H1 (cell line): ENCODE data around the gene PITPNC1. TPM values are rescaled to one million over a fixed set of nuclear protein-coding genes. Genes with fewer than 3 reads are reported as not detected.
"Not testable (repeated sequence)": the region's sequence is repeated elsewhere in the genome, so short reads cannot be mapped to it uniquely, and the experiment has no call there.

ENCODE experiments used
- CTCF ChIA-PET: fragments of 300-600 bp; sonication (Branson Sonifier 250); formaldehyde crosslinking; loops from one replicate; lab custom pipeline; 2021; ENCODE audit not compliant: partially characterized antibody; lab: Charles Lee
- POLR2A ChIA-PET: fragments of 300-600 bp; sonication (Branson Sonifier 250); formaldehyde crosslinking; loops from one replicate; lab custom pipeline; 2021; ENCODE audit warnings: inconsistent platforms; ENCODE audit not compliant: partially characterized antibody; lab: Charles Lee
- DNase-seq, 2 experiments: peaks; one replicate each; pipeline versions ENCODE4 v3.0.0 to v3.0.0-alpha.2; 2010 to 2022; ENCODE audit warnings: low spot score in 2 of 2, low read depth in 1 of 2, mixed read lengths in 1 of 2
- FAIRE-seq: peaks from 2 replicates; lab custom pipeline; 2011; peaks lifted over from hg19 to GRCh38; lab: Jason Lieb, UNC
- H2AFZ ChIP-seq: 2 replicates; pipeline ENCODE4 v1.8.1; 2012; ENCODE audit warnings: low read length, inconsistent platforms
- H2AK5ac ChIP-seq: 2 replicates; pipeline ENCODE4 v1.6.1; 2013; ENCODE audit warnings: low read depth, low read length
- H2BK120ac ChIP-seq: replicated peaks from 2 replicates; pipeline ENCODE3; 2013; ENCODE audit warnings: low read depth, low read length, inconsistent platforms
- H2BK12ac ChIP-seq: 2 replicates; pipeline ENCODE4 v1.6.1; 2013; ENCODE audit warnings: low read depth, low read length
- H2BK15ac ChIP-seq: 2 replicates; pipeline ENCODE4 v1.6.1; 2013; ENCODE audit warnings: low read length
- H2BK20ac ChIP-seq: 2 replicates; pipeline ENCODE4 v1.6.1; 2013; ENCODE audit warnings: low read length
- H2BK5ac ChIP-seq: 2 replicates; pipeline ENCODE4 v1.6.1; 2013; ENCODE audit warnings: low read depth, low read length
- H3K14ac ChIP-seq: 2 replicates; pipeline ENCODE4 v1.6.1; 2013; ENCODE audit warnings: inconsistent platforms; ENCODE audit not compliant: insufficient read length
- H3K18ac ChIP-seq: 2 replicates; pipeline ENCODE4 v1.6.1; 2013; ENCODE audit warnings: low read length; ENCODE audit errors: extremely low read depth
- H3K23ac ChIP-seq: 2 replicates; pipeline ENCODE4 v1.6.1; 2013; ENCODE audit warnings: inconsistent platforms; ENCODE audit not compliant: insufficient read length
- H3K23me2 ChIP-seq: 2 replicates; pipeline ENCODE4 v1.6.1; 2013; ENCODE audit warnings: low read depth, low read length
- H3K27ac ChIP-seq: 2 replicates; pipeline ENCODE4 v1.6.1; 2011; ENCODE audit warnings: low read depth, low read length, inconsistent platforms
- H3K27me3 ChIP-seq, 4 experiments: replicated peaks in 1 of 4; 1 replicate in 1 of 4; 2 replicates in 3 of 4; pipeline versions ENCODE4 v1.6.1 to v1.8.1; 2011 to 2013; ENCODE audit warnings: low read length in 3 of 4, mild to moderate bottlenecking in 3 of 4, inconsistent platforms in 2 of 4, mixed read lengths in 2 of 4, moderate library complexity in 1 of 4; ENCODE audit not compliant: control insufficient read depth in 3 of 4, insufficient read depth in 3 of 4; ENCODE audit errors: extremely low read depth in 1 of 4
- H3K36me3 ChIP-seq, 4 experiments: 2 replicates each; pipeline versions ENCODE4 v1.6.1 to v1.8.1; 2011 to 2013; ENCODE audit warnings: mild to moderate bottlenecking in 4 of 4, low read length in 3 of 4, moderate library complexity in 2 of 4, control low read depth in 1 of 4, inconsistent platforms in 1 of 4; ENCODE audit not compliant: insufficient read depth in 4 of 4, control insufficient read depth in 2 of 4
- H3K4ac ChIP-seq: replicated peaks from 2 replicates; pipeline ENCODE3; 2013; ENCODE audit warnings: low read length, low read depth, mixed read lengths, inconsistent platforms; ENCODE audit not compliant: insufficient read length
- H3K4me1 ChIP-seq, 4 experiments: replicated peaks in 1 of 4; 1 replicate in 1 of 4; 2 replicates in 3 of 4; pipeline versions ENCODE4 v1.6.1 to v1.8.1; 2011 to 2013; ENCODE audit warnings: low read length in 3 of 4, inconsistent platforms in 2 of 4, mixed read lengths in 1 of 4; ENCODE audit not compliant: insufficient read depth in 4 of 4, control insufficient read depth in 3 of 4
- H3K4me2 ChIP-seq, 2 experiments: 2 replicates each; pipeline versions ENCODE4 v1.6.1 to v1.8.1; 2011 to 2013; ENCODE audit warnings: low read depth in 2 of 2, low read length in 2 of 2, control low read depth in 1 of 2, inconsistent platforms in 1 of 2, mild to moderate bottlenecking in 1 of 2; ENCODE audit not compliant: insufficient read depth in 1 of 2
- H3K4me3 ChIP-seq, 4 experiments: fragments of 200-600, 300-600 bp in 1 of 4; sonication (generic), shearing (Covaris generic), sonication (Bioruptor Twin) in 1 of 4; 2 replicates each; pipeline versions ENCODE4 v1.5.1 to v1.8.1; 2011 to 2016; ENCODE audit warnings: low read length in 4 of 4, low read depth in 3 of 4, control low read depth in 2 of 4, inconsistent platforms in 2 of 4, mild to moderate bottlenecking in 2 of 4, mixed read lengths in 1 of 4, moderate library complexity in 1 of 4; ENCODE audit not compliant: insufficient read depth in 2 of 4; ENCODE audit errors: extremely low read depth in 1 of 4
- H3K56ac ChIP-seq: replicated peaks from 2 replicates; pipeline ENCODE3; 2013; ENCODE audit warnings: low read depth, mild to moderate bottlenecking, mixed read lengths, low read length, inconsistent platforms; ENCODE audit not compliant: insufficient read length
- H3K79me1 ChIP-seq: 2 replicates; pipeline ENCODE4 v1.6.1; 2013; ENCODE audit warnings: low read depth, low read length, control low read depth
- H3K79me2 ChIP-seq, 2 experiments: 2 replicates each; pipeline versions ENCODE4 v1.6.1 to v1.8.1; 2012 to 2013; ENCODE audit warnings: low read length in 2 of 2, mild to moderate bottlenecking in 2 of 2, inconsistent platforms in 1 of 2; ENCODE audit not compliant: insufficient read depth in 2 of 2, control insufficient read depth in 1 of 2
- H3K9ac ChIP-seq, 4 experiments: replicated peaks in 1 of 4; 1 replicate in 1 of 4; 2 replicates in 3 of 4; pipeline versions ENCODE4 v1.6.1 to v1.8.1; 2011 to 2013; ENCODE audit warnings: low read depth in 3 of 4, low read length in 3 of 4, control low read depth in 2 of 4, mild to moderate bottlenecking in 2 of 4, moderate library complexity in 2 of 4, inconsistent platforms in 1 of 4; ENCODE audit errors: extremely low read depth in 1 of 4
- H3K9me3 ChIP-seq, 2 experiments: 2 replicates each; pipeline versions ENCODE4 v1.6.1 to v1.8.1; 2012 to 2013; ENCODE audit warnings: mild to moderate bottlenecking in 2 of 2, moderate library complexity in 2 of 2, control low read depth in 1 of 2, inconsistent platforms in 1 of 2, low read depth in 1 of 2, low read length in 1 of 2, mixed read lengths in 1 of 2; ENCODE audit not compliant: insufficient read depth in 2 of 2
- H4K20me1 ChIP-seq, 2 experiments: replicated peaks in 1 of 2; 2 replicates each; pipeline versions ENCODE3 to v1.8.1; 2011 to 2013; ENCODE audit warnings: inconsistent platforms in 2 of 2, low read length in 2 of 2, mild to moderate bottlenecking in 1 of 2; ENCODE audit not compliant: insufficient read depth in 2 of 2, control insufficient read depth in 1 of 2
- H4K5ac ChIP-seq: 2 replicates; pipeline ENCODE4 v1.6.1; 2013; ENCODE audit warnings: low read length, low read depth, mixed read lengths, inconsistent platforms; ENCODE audit not compliant: insufficient read length
- H4K8ac ChIP-seq: 2 replicates; pipeline ENCODE4 v1.8.0; 2013; ENCODE audit warnings: mild to moderate bottlenecking, moderate library complexity, low read length, inconsistent platforms; ENCODE audit not compliant: insufficient read depth; ENCODE audit errors: extremely low read depth
- H4K91ac ChIP-seq: replicated peaks from 2 replicates; pipeline ENCODE3; 2013; ENCODE audit warnings: low read length, mixed read lengths, inconsistent platforms; ENCODE audit not compliant: insufficient read length
- WGBS, 2 experiments: shearing (Covaris generic) in 1 of 2; methylation state at CpG; one replicate each; pipeline versions ENCODE4 v1.1.6 to v1.1.7; 2013 to 2015; ENCODE audit warnings: low lambda C conversion rate in 2 of 2, mixed read lengths in 2 of 2, inconsistent platforms in 1 of 2, low coverage in 1 of 2, missing lambda C conversion rate in 1 of 2; ENCODE audit not compliant: insufficient replicate concordance in 2 of 2, insufficient coverage in 1 of 2, insufficient read length in 1 of 2; ENCODE audit errors: extremely low coverage in 1 of 2, missing lambda C conversion rate in 1 of 2; 5-methylcytosine and 5-hydroxymethylcytosine counted together
- polyA plus RNA-seq, 7 experiments: library from polyadenylated mRNA; depleted of rRNA in 3 of 7; stranded (reverse) in 5 of 7; unstranded in 2 of 7; fragments of >200 nt in 5 of 7; fragments of 200-250 nt in 2 of 7; gene quantifications; 1 replicate in 5 of 7; 2 replicates in 1 of 7; 4 replicates in 1 of 7; pipeline versions ENCODE4 v1.2.1 to v1.2.3, GENCODE V29; 2011 to 2013; ENCODE audit warnings: missing spikeins in 2 of 7, mixed read lengths in 2 of 7
- total RNA-seq: library from RNA; stranded (reverse); fragmentation: NEBNext Ultra II Directional; extraction: Animal tissue kit (Norgen Biotek cat#: 25700); gene quantifications from 2 replicates; pipeline ENCODE4 v1.2.1, GENCODE V29; 2021

The PITPNC1 gene
- total and polyA plus RNA-seq, 2 of the 8 experiments (the other 6 are each of a cell fraction or from before 2014, with no cell fraction given): 17.6 to 54.7 TPM

DNA sequence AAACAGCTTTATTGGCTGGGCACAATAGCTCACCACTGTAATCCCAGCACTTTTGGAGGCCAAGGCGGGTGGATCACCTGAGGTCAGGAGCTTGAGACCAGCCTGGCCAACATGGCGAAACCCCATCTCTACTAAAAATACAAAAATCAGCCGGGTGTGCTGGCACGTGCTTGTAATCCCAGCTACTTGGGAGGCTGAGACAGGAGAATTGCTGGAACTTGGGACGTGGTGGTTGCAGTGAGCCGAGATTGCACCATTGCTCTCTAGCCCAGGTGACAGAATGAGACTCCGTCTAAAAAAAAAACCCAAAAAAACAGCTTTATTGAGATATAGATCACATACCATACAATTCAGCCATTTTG, 274.1 kb downstream of the PITPNC1 start:
- not testable (repeated sequence) for H3K56ac ChIP-seq, H4K8ac ChIP-seq, H3K79me1 ChIP-seq, H2BK20ac ChIP-seq, H2BK15ac ChIP-seq, H3K23me2 ChIP-seq, H3K36me3 ChIP-seq, H2AFZ ChIP-seq, H2BK5ac ChIP-seq, H4K5ac ChIP-seq, H4K91ac ChIP-seq, H2AK5ac ChIP-seq, H4K20me1 ChIP-seq, H3K23ac ChIP-seq, H3K4me2 ChIP-seq, H3K14ac ChIP-seq, H3K9me3 ChIP-seq, H2BK120ac ChIP-seq, H3K9ac ChIP-seq, DNase-seq, H3K18ac ChIP-seq, H2BK12ac ChIP-seq, H3K4me3 ChIP-seq, H3K27me3 ChIP-seq, H3K79me2 ChIP-seq, FAIRE-seq, H3K27ac ChIP-seq, H3K4me1 ChIP-seq, H3K4ac ChIP-seq
- POLR2A ChIA-PET: interaction anchor here (1.4 kb wide), 1 partner anchor 24 kb away, joined by 3 read pairs; no protein-coding TSS in a partner anchor
- CTCF ChIA-PET: interaction anchor here (0.6 to 1.7 kb wide), 8 partner anchors 12 to 721 kb away, joined by 3 to 6 read pairs (median 4); no protein-coding TSS in a partner anchor
- 89% methylated on average over 7 of the region's 7 CpGs; no CpG with 5 or more reads in 1 of the 2 experiments for WGBS, 2 experiments
